Parathyroid adenoma (tissue), 2 donors: Measurements from ENCODE around the gene WWTR1.

Experiments
- H2AFZ ChIP-seq: fragments of 300-600 bp; sonication (generic); one replicate; pipeline ENCODE4 v1.7.0; 2017; ENCODE audit warnings: antibody characterized with exemption, mild to moderate bottlenecking
- H3K27ac ChIP-seq: fragments of 300-600 bp; sonication (generic); one replicate; pipeline ENCODE4 v1.7.0; 2017
- H3K27me3 ChIP-seq: fragments of 300-600 bp; sonication (generic); one replicate; pipeline ENCODE4 v1.7.0; 2017; ENCODE audit warnings: low read length; ENCODE audit not compliant: control insufficient read depth, insufficient read depth
- H3K36me3 ChIP-seq: fragments of 300-600 bp; sonication (generic); one replicate; pipeline ENCODE4 v1.7.0; 2017; ENCODE audit warnings: low read length; ENCODE audit not compliant: control insufficient read depth, insufficient read depth
- H3K4me1 ChIP-seq: fragments of 300-600 bp; sonication (generic); one replicate; pipeline ENCODE4 v1.7.0; 2017; ENCODE audit warnings: control low read depth
- H3K4me2 ChIP-seq: fragments of 300-600 bp; sonication (generic); one replicate; pipeline ENCODE4 v1.7.0; 2017; ENCODE audit warnings: low read length
- H3K4me3 ChIP-seq: fragments of 300-600 bp; sonication (generic); one replicate; pipeline ENCODE4 v1.7.0; 2017; ENCODE audit warnings: low read depth, low read length
- H3K79me2 ChIP-seq: fragments of 300-600 bp; sonication (generic); one replicate; pipeline ENCODE4 v1.7.0; 2017; ENCODE audit warnings: control low read depth
- H3K9ac ChIP-seq: fragments of 300-600 bp; sonication (generic); one replicate; pipeline ENCODE4 v1.7.0; 2017; ENCODE audit warnings: mild to moderate bottlenecking
- H3K9me3 ChIP-seq: fragments of 300-600 bp; sonication (generic); one replicate; pipeline ENCODE4 v1.7.0; 2017; ENCODE audit warnings: low read length; ENCODE audit not compliant: control insufficient read depth
- CTCF ChIP-seq: fragments of 300-600 bp; sonication (generic); IDR thresholded peaks from one replicate; pipeline ENCODE4 v1.7.0; 2017; ENCODE audit warnings: antibody characterized with exemption, mild to moderate bottlenecking
- donor health status: primary hyperparathyroidism.

The WWTR1 gene

GRCh38 chr3:149515249-149515648 is 142.6 kb downstream of the WWTR1 start:
- Histone ChIP-seq H3K4me1 (no peaks in the 10 kb centered on the region), H3K27me3 (no peaks in the 10 kb centered on the region), H3K4me3 (no peak overlapping the region), H3K9me3 (no peaks in the 10 kb centered on the region), H3K79me2 (no peaks in the 10 kb centered on the region), H2AFZ (no peak overlapping the region), H3K27ac (no peak overlapping the region), H3K4me2 (no peak overlapping the region), H3K9ac (no peak overlapping the region), H3K36me3 (no peaks in the 10 kb centered on the region)
- TF ChIP-seq CTCF, result no peak

- no peak overlapping the region for H3K9ac ChIP-seq
- no peaks in the 10 kb centered on the region for H3K9me3 ChIP-seq
- no peak overlapping the region for H3K4me3 ChIP-seq
- H3K4me2 ChIP-seq, result no peak overlapping the region
- no peaks in the 10 kb centered on the region for H3K27me3 ChIP-seq
- no peak overlapping the region for H3K27ac ChIP-seq
- H3K4me1 ChIP-seq, result no peaks in the 10 kb centered on the region
- no peak for TF ChIP-seq CTCF
- H3K36me3 ChIP-seq, result no peaks in the 10 kb centered on the region
- no peak overlapping the region for H2AFZ ChIP-seq
- no peaks in the 10 kb centered on the region for H3K79me2 ChIP-seq
Measured at GRCh38 chr3:149514471-149514870, 143.4 kb downstream of the WWTR1 start.

- no peak overlapping the region for H3K4me3 ChIP-seq
- no peaks in the 10 kb centered on the region for H3K4me1 ChIP-seq
- peak overlapping the region; percentile 43 for H3K4me2 ChIP-seq
- H3K27ac ChIP-seq, result no peak overlapping the region
- no peaks in the 10 kb centered on the region for H3K79me2 ChIP-seq
- H3K9me3 ChIP-seq, result no peaks in the 10 kb centered on the region
- no peaks in the 10 kb centered on the region for H3K36me3 ChIP-seq
- H3K9ac ChIP-seq, result no peak overlapping the region
- H3K27me3 ChIP-seq, result no peaks in the 10 kb centered on the region
- peak overlapping the region; percentile 0 for H2AFZ ChIP-seq
- TF ChIP-seq CTCF, result peak; percentile 86
Measured at GRCh38 chr3:149512073-149512782, 145.6 kb downstream of the WWTR1 start.

- Histone ChIP-seq H3K27ac (no peak overlapping the region), H3K27me3 (no peaks in the 10 kb centered on the region), H3K36me3 (no peaks in the 10 kb centered on the region), H3K79me2 (no peaks in the 10 kb centered on the region), H3K9ac (no peak overlapping the region), H3K9me3 (no peaks in the 10 kb centered on the region), H3K4me2 (no peak overlapping the region), H3K4me3 (no peak overlapping the region), H2AFZ (no peak overlapping the region), H3K4me1 (no peaks in the 10 kb centered on the region)
- TF ChIP-seq CTCF, result no peak
Measured at GRCh38 chr3:149511040-149511626, 146.7 kb downstream of the WWTR1 start.

- TF ChIP-seq CTCF, result no peak
- Histone ChIP-seq H3K9ac (no peak overlapping the region), H3K4me2 (no peak overlapping the region), H3K27me3 (no peaks in the 10 kb centered on the region), H3K27ac (no peak overlapping the region), H3K36me3 (no peaks in the 10 kb centered on the region), H3K9me3 (no peaks in the 10 kb centered on the region), H3K4me3 (no peak overlapping the region), H2AFZ (no peak overlapping the region), H3K4me1 (no peaks in the 10 kb centered on the region), H3K79me2 (no peaks in the 10 kb centered on the region)
Measured at GRCh38 chr3:149510480-149510879, 147.3 kb downstream of the WWTR1 start.
